DMS114 treated with DMSO at 0.1 percent for 48 hours (cell line): ENCODE measurements around the gene NPAS2.

Source experiments
- DNase-seq: peaks from one replicate; lab custom pipeline; 2025; ENCODE audit not compliant: unreplicated experiment; lab: John Stamatoyannopoulos, UW

NPAS2 gene

DNA sequence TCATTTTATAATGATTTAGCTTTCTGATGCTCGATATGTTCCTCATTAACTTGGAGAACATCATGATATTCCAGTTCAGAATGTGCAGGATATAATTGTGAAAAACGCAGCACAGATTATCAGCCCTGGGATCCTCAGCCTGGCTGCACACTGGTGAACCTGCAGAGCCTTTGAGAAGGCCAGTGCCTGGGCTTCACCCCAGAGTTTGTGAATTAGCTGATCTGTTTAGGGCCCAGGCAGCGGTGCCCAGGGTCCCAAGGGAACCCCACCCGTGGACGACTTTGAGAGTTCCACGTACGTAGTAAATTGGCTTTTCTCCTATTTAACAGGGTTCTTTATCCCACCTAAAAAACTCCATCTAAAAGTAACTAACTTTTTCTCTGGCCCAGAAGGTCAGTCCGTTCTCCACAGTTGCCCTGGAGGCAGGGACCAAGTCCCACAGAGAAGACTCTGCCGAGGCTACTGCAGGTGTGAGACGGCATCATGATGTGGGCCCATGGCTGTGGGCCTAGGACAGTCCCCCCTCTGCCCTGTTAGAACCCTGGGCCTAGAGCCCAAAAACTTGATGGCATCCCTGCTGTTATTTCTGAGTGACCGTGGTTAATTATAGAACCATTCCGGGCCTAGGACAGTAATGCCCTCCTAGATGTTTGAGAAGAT is 142.6 kb downstream of the NPAS2 start:
- no peak for DNase-seq

DNA sequence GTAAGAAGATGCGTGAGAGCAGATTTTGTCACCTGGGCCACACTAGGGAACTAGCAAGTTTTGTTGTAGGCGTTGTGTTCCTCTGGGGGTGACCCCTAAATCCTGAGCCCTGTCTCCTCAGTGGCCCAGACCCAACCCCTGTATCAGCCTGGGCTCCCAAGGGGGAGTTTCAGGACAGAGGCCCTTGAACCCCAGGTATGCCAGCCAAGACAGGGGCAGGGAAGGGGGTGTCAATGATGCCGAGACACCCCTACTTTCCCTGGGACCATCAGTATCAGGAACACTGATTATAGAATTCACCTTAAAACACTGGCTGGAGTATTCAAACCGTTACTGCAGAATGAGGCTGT is 143.1 kb downstream of the NPAS2 start:
- no peak for DNase-seq

DNA sequence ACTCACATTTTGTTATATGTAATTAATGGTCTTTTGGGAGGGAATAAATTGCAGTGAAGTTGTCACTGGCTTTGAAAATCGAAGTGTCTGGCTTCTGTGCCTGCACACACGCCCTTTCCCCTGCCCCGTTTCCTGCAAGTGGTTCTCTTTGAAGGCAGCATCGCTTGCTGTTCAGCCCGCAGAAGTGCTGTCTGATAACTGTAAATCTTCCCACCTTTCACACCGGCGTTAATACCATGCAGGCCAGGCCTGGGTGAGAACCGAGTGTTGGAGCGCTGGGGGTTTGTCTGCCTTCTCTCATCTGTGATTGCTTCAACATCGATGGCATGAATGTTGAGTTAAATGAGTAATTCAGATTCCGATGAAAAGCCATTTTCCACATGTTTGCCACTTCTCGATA is 144.3 kb downstream of the NPAS2 start:
- DNase-seq, result no peak

DNA sequence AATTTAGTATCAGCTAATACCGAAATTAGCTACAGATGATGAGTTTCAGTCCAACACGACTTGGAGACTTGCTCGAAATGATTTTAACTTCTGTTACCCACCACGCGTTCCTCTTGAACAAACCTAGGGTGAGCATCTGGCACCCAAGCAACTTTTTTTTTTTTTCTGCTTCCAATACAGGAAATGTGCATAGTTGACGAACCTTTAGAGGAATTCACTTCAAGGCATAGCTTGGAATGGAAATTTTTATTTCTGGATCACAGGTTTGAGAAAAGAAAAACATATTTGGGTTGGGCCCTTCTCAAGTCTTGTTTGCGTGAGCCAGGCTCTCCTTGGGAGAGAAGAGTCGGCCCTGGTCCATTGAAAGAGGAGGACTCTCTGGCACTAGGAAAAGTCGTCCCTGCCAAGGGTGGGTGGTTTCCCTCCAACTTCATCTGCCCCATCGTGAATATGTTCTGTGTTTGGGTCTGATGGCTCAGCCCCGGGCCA is 144.8 kb downstream of the NPAS2 start:
- DNase-seq, result no peak

DNA sequence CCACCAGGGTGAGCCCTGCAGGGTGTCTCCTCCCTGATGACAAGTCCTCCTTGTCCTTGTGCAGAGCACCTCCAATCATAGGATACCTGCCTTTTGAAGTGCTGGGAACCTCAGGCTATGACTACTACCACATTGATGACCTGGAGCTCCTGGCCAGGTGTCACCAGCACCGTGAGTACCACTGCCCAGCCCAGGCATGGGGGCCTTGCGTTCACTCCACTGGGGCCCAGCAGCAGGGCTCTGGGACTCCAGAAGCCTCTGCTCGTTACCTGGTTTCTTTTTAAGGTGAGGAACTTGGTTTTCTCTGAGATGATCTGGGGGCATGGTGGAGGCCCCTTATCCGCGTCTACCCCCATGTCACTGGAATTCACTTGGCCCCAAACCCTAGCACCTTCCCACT is 145.7 kb downstream of the NPAS2 start:
- no peak for DNase-seq

DNA sequence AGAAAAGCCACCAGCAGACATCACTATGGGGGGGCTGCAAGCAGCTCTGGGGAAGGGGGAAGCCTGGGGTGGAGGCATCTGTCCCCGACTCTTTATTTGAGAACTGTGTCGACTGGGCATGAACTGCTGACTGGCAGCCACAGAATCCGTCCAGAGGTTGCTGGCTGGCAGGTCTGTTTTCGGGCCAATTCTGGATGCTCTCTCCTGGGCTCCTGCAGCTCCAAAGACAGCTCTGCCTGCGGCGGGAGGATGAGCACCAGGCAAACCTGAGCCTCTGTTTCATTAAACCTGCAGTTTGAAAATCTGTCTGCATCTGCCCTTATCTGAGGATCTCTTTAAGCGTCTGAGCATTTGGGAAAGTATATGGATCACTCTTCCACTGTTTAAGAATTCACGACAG is 147.8 kb downstream of the NPAS2 start:
- no peak for DNase-seq

DNA sequence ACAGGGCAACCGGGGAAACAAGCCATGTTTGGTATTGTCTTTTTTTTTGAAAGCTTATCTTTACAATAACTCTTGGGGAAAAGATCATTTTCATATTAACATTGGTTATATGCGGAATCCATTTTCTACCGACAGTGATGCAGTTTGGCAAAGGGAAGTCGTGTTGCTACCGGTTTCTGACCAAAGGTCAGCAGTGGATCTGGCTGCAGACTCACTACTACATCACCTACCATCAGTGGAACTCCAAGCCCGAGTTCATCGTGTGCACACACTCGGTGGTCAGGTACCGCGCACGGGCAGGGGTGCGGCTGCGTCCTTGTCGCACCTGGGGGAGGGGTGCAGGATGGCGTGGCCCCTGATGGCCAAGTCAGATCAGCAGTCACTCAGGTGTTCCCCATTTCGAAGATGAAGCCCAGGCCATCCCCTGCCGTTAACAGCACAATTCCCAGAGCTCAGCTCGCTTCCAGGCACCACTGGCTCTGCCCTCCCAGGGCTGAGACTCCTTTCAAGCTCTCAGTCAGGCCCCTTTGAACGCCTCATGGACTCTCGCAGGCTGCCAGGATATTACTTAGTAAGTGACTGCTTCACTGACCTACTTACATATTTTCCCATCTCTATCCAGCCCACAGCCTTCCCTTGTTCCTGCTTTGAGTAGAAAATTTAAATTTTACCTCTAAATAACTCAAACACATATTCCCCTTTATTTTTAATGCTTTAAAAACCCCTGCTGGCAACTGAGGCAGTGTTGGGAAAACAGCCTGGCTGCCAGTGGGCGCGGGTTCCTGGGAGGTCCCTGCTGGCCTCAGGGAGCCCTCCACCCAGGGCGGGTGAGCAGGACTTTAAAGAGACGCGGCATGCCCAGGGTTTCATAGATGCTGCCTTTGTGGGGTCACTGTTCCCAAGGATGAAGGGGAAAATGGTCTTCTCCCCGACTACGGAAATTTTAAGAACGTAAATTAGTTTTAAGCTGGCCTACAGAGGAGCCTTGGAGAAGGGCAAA is 148.5 kb downstream of the NPAS2 start:
- no peak for DNase-seq

DNA sequence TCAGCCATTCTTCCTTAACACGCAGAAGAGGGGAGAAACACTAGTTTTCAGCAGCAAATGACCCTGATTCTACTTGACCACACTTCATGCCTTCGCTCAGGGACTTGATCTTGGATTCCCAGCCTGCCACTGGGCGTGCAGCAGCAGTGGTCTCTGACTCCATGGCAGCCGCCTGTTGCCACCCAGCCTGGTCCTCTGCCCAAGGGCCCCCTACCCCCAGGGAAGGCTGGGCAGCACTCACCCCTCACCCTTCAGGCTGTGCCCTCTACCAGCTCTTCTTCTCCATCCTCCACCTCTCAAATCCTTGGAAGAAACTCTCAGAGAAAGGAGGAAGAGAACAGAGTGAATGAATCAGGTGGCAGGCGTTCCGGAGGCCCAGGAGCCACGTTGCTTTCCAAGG is 150.1 kb downstream of the NPAS2 start:
- no peak for DNase-seq

DNA sequence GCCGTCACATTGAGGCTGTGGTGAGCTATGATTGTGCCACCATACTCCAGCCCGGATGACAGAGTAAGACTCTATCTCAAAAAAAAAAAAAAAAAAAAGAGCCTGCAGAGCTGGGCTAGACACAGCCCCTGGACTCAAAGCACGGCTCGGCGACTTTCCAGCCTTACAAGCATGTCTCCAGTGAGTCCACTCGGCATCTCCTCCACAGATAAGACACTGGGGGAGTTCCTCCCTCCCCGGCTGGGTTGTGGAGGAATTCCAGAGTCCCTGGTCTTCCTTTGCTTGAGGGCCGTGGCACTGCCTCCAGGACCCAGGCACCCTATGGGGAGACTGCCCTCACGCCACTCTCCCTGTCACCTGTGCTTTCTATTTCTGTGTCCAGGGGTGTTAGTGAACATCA is 151.3 kb downstream of the NPAS2 start:
- no peak for DNase-seq

DNA sequence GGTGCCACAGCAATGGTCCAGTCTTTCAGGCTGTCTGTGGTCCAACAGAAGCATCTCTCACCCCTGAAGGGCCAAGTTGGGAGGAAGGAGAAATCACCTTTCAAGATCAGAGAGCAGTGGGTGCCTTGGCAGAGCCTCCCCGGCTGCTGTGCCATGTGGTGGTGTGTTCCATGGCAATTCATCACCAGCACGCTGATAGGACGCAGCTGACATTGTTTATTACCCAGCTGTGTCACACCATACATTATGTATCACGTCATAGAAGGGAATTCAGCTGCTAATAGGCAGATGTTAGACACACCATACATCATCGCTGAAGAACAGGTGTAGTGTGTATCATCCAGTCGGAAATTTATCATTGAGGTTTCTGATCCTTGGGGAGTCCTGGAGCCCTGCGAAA is 152.5 kb downstream of the NPAS2 start:
- DNase-seq, result no peak

DNA sequence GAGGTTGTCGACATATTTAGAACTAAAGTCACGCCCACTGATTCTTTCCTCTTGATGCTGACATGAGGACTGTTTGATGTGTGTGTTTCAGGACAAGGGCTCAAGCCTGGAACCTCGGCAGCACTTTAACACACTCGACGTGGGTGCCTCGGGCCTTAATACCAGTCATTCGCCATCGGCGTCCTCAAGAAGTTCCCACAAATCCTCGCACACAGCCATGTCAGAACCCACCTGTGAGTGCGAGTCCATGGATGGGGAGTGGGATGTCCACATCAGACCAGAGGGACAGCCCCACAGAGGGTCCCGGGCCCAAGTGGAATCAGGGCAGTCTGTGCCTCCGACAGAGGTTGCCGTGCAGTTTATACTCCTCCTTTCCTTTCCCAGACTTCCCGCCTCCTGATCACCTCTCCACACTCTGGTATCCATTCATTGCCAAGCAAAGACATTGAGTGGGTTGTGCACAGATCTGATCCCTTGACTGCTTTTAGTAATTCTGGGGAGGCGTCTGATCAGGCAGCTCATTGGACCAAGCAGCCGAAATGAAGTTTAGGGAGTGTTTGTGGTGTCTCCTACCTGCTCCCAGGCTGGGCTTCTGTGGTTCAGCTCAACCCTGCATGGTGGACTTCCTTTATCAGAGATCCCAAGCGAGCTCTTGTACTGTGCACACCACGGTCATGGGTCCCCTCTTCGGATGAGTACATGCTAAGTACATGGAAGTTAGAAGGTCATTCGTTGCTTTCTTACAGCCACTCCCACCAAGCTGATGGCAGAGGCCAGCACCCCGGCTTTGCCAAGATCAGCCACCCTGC is 155.0 kb downstream of the NPAS2 start:
- DNase-seq, result no peak

DNA sequence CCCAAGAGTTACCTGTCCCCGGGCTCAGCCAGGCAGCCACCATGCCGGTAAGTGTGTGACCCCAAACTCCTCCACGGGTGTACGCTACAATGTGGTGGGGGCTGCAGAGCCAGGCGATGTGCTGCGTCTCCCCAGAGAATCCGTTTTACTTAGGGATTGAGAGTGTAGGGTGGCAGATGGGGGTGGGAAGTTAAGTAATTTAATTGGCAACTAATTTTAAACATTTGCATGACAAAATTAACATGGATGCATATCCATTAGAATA is 155.5 kb downstream of the NPAS2 start:
- no peak for DNase-seq

DNA sequence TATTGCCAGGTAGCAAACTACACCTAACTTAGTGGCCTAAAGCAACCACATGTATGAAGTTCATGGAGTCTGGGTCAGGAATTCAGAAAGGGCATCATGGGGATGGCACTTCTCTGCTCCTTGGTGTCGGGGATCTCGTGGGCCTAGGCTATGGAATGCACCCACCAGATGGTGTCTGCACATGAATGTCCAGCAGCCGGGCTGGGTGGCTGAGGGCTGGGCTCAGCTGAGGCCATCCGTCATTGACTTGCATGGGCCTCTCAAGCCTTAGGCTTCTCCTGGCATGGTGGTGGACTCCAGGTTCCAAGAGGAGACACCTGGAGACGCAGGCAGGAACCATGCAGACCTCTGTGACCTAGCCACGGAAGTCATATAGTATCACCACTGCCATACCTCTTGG is 156.1 kb downstream of the NPAS2 start:
- no peak for DNase-seq

DNA sequence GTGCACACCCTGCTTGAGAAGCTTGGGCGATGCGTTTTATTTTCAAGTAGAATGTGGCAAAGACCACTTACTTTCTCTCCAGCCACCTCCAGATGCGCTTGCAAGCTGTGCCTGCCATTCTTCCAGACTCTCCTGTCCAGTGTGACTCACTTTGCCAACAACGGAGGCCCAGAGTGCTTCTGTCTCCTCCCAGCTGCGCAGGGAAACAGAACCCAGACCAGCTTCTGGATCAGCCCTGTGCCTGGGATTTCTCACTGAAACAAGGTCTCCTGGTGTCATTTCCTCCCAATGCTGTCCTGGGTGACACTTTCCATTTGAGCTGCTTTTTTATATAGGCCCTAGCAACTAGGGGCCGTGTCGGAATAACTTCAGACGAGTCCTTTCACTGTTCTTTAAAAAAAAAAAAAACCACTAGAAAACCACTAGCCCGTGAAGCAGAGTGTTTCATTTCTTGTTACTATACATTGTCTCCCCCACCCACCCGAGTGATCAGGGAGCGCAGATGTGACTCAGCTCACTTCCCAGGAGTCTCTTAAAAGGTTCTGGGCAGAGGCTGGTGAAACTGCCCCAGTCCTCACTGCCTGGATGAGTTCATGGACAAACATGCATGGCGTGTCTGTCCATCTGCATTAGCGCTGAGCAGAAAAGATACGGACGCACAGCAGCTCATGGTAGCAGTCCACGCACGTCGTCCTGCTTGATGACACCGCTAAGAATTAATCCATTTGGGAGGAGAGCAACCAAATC is 156.9 kb downstream of the NPAS2 start:
- DNase-seq, result no peak

DNA sequence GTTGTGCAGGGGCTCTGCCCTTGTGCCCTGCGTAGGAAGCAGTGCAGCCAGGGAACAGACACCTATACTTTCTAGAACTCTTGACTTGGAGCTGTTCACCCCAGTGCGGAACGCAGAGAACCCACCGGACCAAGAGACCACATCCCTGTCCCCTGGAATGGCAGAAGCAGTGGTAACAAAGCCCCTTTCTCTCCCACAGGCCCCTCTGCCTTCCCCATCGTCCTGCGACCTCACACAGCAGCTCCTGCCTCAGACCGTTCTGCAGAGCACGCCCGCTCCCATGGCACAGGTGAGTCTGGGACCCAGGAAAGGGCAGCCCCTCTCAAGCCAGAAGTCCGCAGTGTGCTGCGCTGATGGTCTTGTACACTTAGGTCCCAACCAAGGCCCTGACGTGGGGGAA is 157.6 kb downstream of the NPAS2 start:
- no peak for DNase-seq

DNA sequence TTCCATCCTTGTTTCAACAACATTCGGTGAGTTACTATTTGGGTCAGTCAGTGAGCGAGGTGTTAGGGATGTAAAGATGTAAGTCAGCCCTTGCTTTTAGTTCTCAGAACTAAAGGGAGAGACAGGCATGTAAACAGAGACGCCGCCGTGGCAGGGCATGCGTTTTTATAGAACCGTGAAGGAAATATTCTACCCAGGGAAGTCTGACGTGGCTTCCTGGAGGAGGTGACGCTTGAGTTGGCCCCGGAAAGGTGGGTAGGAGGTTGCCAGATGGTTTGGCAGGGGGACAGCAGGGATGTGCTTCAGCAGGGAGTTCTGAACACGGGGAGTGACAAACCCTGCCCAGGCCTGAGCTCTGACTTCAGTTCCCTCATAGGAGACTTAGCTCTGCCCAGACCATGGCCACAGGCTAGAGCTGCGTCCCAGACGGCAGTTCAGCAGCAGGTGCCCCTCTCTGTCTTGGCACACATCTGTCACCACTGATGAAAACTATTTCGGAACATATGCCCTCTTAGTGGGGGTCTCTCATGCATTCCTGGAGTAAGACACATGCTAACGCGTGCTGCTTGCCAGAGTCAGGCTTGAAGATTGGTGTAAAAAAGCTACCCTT is 158.7 kb downstream of the NPAS2 start:
- no peak for DNase-seq

DNA sequence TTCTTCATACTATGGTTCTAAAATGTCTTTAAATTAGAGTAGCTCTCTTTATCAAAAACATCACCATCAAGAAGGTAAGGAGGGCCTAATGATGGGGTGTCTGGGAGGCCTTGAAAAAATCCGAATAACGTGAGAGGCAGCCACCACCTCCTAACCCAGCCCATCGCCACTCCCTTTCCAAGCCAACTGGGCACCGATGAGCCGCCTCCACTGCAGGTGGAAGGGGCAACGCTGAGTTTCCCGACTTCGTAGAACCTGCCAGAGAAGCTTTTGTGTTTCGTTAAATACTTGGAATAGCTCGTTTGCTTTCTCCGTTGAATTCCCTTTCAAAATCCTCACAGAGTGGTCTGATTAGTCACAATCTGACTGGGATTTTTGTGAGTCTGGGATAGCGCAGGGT is 160.1 kb downstream of the NPAS2 start:
- DNase-seq, result no peak

DNA sequence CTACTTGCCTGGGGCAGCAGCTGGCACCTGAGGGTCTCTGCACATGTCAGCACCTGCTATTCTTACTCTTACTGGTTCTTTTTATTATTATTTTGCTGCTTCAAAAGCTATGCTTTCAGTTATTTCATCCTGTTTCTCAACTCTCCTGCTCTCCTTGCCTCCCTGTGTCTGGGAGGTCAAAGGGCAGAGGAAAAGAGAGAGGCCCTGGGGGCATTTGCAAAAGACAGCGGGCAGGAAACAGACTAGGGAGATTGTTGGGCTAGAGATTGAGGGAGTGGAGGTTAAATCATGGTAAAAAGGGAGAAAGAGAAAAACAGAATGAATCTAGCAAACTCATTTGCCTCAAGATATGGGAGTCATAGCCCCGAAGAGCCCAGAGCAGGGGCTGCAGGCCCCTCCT is 161.1 kb downstream of the NPAS2 start:
- no peak for DNase-seq

DNA sequence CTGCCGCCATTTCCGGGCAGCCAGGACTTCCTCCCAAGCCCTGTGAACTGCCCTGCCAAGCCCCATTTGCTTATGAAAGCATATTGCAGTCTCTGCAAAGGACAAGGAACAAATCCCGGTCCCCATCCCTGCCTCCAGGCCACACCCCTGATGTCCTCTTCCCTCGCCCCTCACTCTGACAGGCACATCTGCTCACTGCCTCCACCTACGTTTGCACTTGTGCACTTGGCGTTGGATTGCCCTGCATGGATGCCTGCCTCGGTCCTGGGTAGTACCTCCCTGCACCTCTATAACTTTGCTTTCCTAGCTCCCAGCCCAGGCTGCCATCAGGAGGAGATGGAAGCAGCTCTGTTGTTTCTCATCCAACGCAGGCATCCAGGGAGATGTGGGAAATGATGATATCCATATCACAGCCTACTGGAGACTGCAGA is 162.5 kb downstream of the NPAS2 start:
- DNase-seq, result no peak

DNA sequence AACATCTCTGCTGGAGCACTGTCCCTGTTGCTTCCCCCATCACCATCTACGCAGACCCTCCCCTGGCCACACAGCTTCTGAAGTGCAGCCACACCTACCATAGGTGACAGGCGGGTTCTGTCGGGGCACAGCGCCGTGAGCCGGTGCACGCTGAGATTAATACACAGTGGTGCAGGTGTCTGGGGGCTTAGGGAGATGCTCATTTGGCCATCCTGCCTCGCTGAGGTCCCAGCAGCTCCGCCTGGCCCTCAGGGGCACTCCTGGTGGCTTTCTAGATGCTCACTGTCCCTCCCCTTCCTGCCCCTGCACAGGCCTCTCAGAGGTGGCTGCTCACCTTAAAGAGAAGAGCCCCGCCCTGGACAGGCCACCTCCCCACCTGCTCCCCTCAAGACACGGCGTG is 163.3 kb downstream of the NPAS2 start:
- no peak for DNase-seq
